ENCODE measurements around the gene TEFM.
"Not testable (repeated sequence)": the region's sequence is repeated elsewhere in the genome, so short reads cannot be mapped to it uniquely, and the experiment has no call there.

DNA sequence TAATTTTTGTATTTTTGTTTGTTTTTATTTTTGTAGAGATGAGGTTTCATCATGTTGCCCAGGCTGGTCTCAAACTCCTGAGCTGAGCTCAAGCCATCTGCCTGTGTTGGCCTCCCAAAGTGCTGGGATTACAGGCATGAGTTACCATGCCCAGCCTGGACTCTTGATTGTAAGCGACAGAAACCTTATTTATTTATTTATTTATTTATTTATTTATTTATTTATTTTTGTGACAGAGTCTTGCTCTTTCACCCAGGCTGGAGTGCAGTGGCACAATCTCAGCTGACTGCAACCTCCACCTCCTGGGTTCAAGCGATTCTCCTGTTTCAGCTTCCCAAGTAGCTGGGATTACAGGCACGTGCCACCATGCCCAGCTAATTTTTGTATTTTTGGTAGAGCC, 23.8 kb upstream of the TEFM start:
- TF ChIP-seq, protein P1, sequence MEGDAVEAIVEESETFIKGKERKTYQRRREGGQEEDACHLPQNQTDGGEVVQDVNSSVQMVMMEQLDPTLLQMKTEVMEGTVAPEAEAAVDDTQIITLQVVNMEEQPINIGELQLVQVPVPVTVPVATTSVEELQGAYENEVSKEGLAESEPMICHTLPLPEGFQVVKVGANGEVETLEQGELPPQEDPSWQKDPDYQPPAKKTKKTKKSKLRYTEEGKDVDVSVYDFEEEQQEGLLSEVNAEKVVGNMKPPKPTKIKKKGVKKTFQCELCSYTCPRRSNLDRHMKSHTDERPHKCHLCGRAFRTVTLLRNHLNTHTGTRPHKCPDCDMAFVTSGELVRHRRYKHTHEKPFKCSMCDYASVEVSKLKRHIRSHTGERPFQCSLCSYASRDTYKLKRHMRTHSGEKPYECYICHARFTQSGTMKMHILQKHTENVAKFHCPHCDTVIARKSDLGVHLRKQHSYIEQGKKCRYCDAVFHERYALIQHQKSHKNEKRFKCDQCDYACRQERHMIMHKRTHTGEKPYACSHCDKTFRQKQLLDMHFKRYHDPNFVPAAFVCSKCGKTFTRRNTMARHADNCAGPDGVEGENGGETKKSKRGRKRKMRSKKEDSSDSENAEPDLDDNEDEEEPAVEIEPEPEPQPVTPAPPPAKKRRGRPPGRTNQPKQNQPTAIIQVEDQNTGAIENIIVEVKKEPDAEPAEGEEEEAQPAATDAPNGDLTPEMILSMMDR (IDR thresholded peaks at IDR 0.05) = not testable (repeated sequence)
- TF ChIP-seq EZH2phosphoT487, EZH2 (IDR thresholded peaks at IDR 0.05): not testable (repeated sequence)
